ENCODE results near the gene SLC12A5. TPM values are rescaled to one million over a fixed set of nuclear protein-coding genes. Genes with fewer than 3 reads are reported as not detected.
"Not testable (repeated sequence)": the region's sequence is repeated elsewhere in the genome, so short reads cannot be mapped to it uniquely, and the experiment has no call there.

Gene SLC12A5
- total RNA-seq, 1 experiment from 2014 or later, result 8.7 TPM

- POLR2A ChIA-PET (ENCODE audit: unreplicated experiment), result no interaction called here
These were observed 70.7 kb downstream of the SLC12A5 start for GRCh38 chr20:46099491-46100287.

GRCh38 chr20:46100444-46100843, 71.4 kb downstream of the SLC12A5 start:
- CTCF ChIA-PET; H3K4me3 ChIP-seq; H4K20me1 ChIP-seq (ENCODE audit: insufficient read depth); H3K79me2 ChIP-seq (ENCODE audit: low read depth); H3K9me3 ChIP-seq (ENCODE audit: insufficient read depth, low read depth); H3K4me2 ChIP-seq; H3F3A ChIP-seq (ENCODE audit: insufficient read depth, low read depth); H3K4me1 ChIP-seq (replicated peaks; ENCODE audit: insufficient read depth); H3K9me2 ChIP-seq (ENCODE audit: insufficient read depth); BruUV-seq (replicated peaks); intact Hi-C loops (cut with micrococcal nuclease; ENCODE audit: unreplicated experiment); H2AFZ ChIP-seq; POLR2A ChIA-PET (ENCODE audit: unreplicated experiment); H3K27ac ChIP-seq; H3K36me3 ChIP-seq (ENCODE audit: low read depth): not testable (repeated sequence)
- H3K27me3 ChIP-seq (ENCODE audit: insufficient read depth, low read depth), result peaks cover 92% of the 10 kb centered on the region
- DNase-seq, result peak in 1 of 2 experiments; percentile 3

More at GRCh38 chr20:46099491-46100287, 70.7 kb downstream of the SLC12A5 start:
- Histone ChIP-seq H3K4me3 (no peak overlapping the region), H3K4me1 (replicated peaks; ENCODE audit: insufficient read depth) (no peaks in the 10 kb centered on the region), H3K9me2 (ENCODE audit: insufficient read depth) (no peaks in the 10 kb centered on the region), H3K4me2 (no peak overlapping the region), H3K36me3 (ENCODE audit: low read depth) (no peaks in the 10 kb centered on the region), H3K27me3 (ENCODE audit: insufficient read depth, low read depth) (peaks cover 86% of the 10 kb centered on the region), H3K9me3 (ENCODE audit: insufficient read depth, low read depth) (peaks cover 4% of the 10 kb centered on the region), H4K20me1 (ENCODE audit: insufficient read depth) (no peaks in the 10 kb centered on the region), H3F3A (ENCODE audit: insufficient read depth, low read depth) (no peaks in the 10 kb centered on the region), H2AFZ (no peak overlapping the region), H3K79me2 (ENCODE audit: low read depth) (no peaks in the 10 kb centered on the region), H3K27ac (no peak overlapping the region)
- peak in 1 of 2 experiments; percentile 25 for DNase-seq
- CTCF ChIA-PET, result no interaction called here
- intact Hi-C loops (cut with micrococcal nuclease; ENCODE audit: unreplicated experiment), result no loop called here
- BruUV-seq (replicated peaks), result no TSS peak
- no peak for TF ChIP-seq EZH2 (IDR thresholded peaks at IDR 0.05; ENCODE audit: low read depth)

GRCh38 chr20:46100988-46101387, 72.0 kb downstream of the SLC12A5 start:
- Histone ChIP-seq H3K27ac (no peak overlapping the region), H4K20me1 (ENCODE audit: insufficient read depth) (no peaks in the 10 kb centered on the region), H3K4me3 (no peak overlapping the region), H3K9me2 (ENCODE audit: insufficient read depth) (no peaks in the 10 kb centered on the region), H3K4me1 (replicated peaks; ENCODE audit: insufficient read depth) (no peaks in the 10 kb centered on the region), H3K9me3 (ENCODE audit: insufficient read depth, low read depth) (peaks cover 4% of the 10 kb centered on the region), H3K36me3 (ENCODE audit: low read depth) (no peaks in the 10 kb centered on the region), H2AFZ (no peak overlapping the region), H3K4me2 (no peak overlapping the region), H3K79me2 (ENCODE audit: low read depth) (no peaks in the 10 kb centered on the region), H3K27me3 (ENCODE audit: insufficient read depth, low read depth) (peaks cover 94% of the 10 kb centered on the region), H3F3A (ENCODE audit: insufficient read depth, low read depth) (no peaks in the 10 kb centered on the region)
- peak in 1 of 2 experiments; percentile 23 for DNase-seq
- intact Hi-C loops (cut with micrococcal nuclease; ENCODE audit: unreplicated experiment), result no loop called here
- TF ChIP-seq CTCF (conservative IDR thresholded peaks at IDR 0.05) (no peak), EZH2 (IDR thresholded peaks at IDR 0.05; ENCODE audit: low read depth) (no peak)
- no TSS peak for BruUV-seq (replicated peaks)
- ChIA-PET POLR2A (ENCODE audit: unreplicated experiment) (no interaction called here), CTCF (no interaction called here)

GRCh38 chr20:46101957-46102356, 72.9 kb downstream of the SLC12A5 start:
- Histone ChIP-seq H3K27me3 (ENCODE audit: insufficient read depth, low read depth) (peaks cover 100% of the 10 kb centered on the region), H3K27ac (no peak overlapping the region), H3K4me2 (no peak overlapping the region), H2AFZ (no peak overlapping the region), H3K9me3 (ENCODE audit: insufficient read depth, low read depth) (peaks cover 4% of the 10 kb centered on the region), H3K4me3 (no peak overlapping the region), H3K4me1 (replicated peaks; ENCODE audit: insufficient read depth) (no peaks in the 10 kb centered on the region), H3K9me2 (ENCODE audit: insufficient read depth) (no peaks in the 10 kb centered on the region), H3F3A (ENCODE audit: insufficient read depth, low read depth) (no peaks in the 10 kb centered on the region), H4K20me1 (ENCODE audit: insufficient read depth) (no peaks in the 10 kb centered on the region), H3K36me3 (ENCODE audit: low read depth) (no peaks in the 10 kb centered on the region), H3K79me2 (ENCODE audit: low read depth) (no peaks in the 10 kb centered on the region)
- POLR2A ChIA-PET (ENCODE audit: unreplicated experiment), result interaction anchor here (0.6 kb wide), 1 partner anchor 245 kb away, joined by 5 read pairs; no protein-coding TSS in a partner anchor
- no peak for TF ChIP-seq CTCF (conservative IDR thresholded peaks at IDR 0.05)
- CTCF ChIA-PET, result no interaction called here
- no TSS peak for BruUV-seq (replicated peaks)
- no peak for DNase-seq
- intact Hi-C loops (cut with micrococcal nuclease; ENCODE audit: unreplicated experiment), result no loop called here
